Measurements from ENCODE around the gene HEG1.

Gene HEG1

GRCh38 chr3:125061646-125062045 lies 5.8 kb upstream of the HEG1 start:
- Histone ChIP-seq H3K27ac (no peak overlapping the region), H4K20me1 (ENCODE audit: insufficient read depth) (no peaks in the 10 kb centered on the region), H3K9ac (no peak overlapping the region), H2AFZ (ENCODE audit: low read depth) (no peak overlapping the region), H3K79me2 (ENCODE audit: insufficient read depth, low read depth) (no peaks in the 10 kb centered on the region), H3K36me3 (ENCODE audit: insufficient read depth) (no peaks in the 10 kb centered on the region), H3K27me3 (ENCODE audit: insufficient read depth, low read depth) (no peaks in the 10 kb centered on the region; the same call in 1 of the 2 replicates), H3K4me3 (IDR thresholded peaks at IDR 0.05; ENCODE audit: insufficient read depth, low read depth, low read length) (no peak overlapping the region), H3K4me2 (no peak overlapping the region), H3K4me1 (ENCODE audit: low read depth, poor library complexity, severe bottlenecking) (peaks cover 7% of the 10 kb centered on the region)
- TF ChIP-seq CTCF (conservative IDR thresholded peaks at IDR 0.05; ENCODE audit: low read depth, low read length), result no peak

- no peak overlapping the region for H3K4me2 ChIP-seq
- H3K4me1 ChIP-seq (ENCODE audit: low read depth, poor library complexity, severe bottlenecking), result peaks cover 11% of the 10 kb centered on the region
- H3K9ac ChIP-seq, result no peak overlapping the region
- no peak overlapping the region for H2AFZ ChIP-seq (ENCODE audit: low read depth)
- no peak overlapping the region for H3K4me3 ChIP-seq (IDR thresholded peaks at IDR 0.05; ENCODE audit: insufficient read depth, low read depth, low read length)
- no peaks in the 10 kb centered on the region; the same call in 1 of the 2 replicates for H3K27me3 ChIP-seq (ENCODE audit: insufficient read depth, low read depth)
- no peak overlapping the region for H3K27ac ChIP-seq
- H3K36me3 ChIP-seq (ENCODE audit: insufficient read depth), result no peaks in the 10 kb centered on the region
- no peak for TF ChIP-seq CTCF (conservative IDR thresholded peaks at IDR 0.05; ENCODE audit: low read depth, low read length)
- no peaks in the 10 kb centered on the region for H4K20me1 ChIP-seq (ENCODE audit: insufficient read depth)
- H3K79me2 ChIP-seq (ENCODE audit: insufficient read depth, low read depth), result no peaks in the 10 kb centered on the region
Measured at GRCh38 chr3:125061170-125061569, 5.4 kb upstream of the HEG1 start.

DNA sequence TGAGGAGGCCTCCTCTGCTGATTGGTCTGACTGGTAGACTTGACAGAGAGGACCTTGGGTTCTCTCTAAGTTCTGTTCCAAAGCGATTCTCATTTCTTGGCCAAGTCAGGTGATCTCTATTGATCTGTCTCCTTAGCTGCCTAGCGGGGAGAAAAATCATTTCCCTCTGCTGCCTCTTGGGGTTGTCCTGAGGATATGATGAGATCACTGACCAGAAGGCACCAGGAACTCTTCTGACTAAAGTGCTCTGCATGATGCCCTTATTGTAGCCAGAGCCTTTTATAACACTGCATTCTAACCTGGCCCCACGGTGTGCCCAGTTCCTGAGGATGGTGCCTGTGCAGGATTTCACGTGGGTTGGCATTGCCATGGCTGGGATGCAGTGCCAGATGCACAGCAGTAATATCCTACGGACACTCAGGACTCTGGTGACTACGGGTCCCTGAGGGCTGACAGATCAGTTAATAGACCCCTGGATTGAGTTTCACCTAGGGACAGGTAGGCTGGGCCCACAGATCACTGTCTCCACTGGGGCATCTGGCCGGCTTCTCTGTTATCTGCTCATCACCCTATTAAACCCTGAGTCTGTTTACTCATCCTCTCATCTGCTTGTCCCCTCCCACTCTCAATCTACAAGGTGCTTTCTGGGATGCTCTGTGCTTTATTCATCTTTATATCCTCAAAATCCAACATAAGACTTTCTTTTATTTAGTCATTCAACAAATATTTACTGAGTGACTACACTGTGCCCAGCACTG lies 3.9 kb upstream of the HEG1 start:
- no peak overlapping the region for H3K4me3 ChIP-seq (IDR thresholded peaks at IDR 0.05; ENCODE audit: insufficient read depth, low read depth, low read length)
- no peaks in the 10 kb centered on the region; the same call in 1 of the 2 replicates for H3K27me3 ChIP-seq (ENCODE audit: insufficient read depth, low read depth)
- no peaks in the 10 kb centered on the region for H3K36me3 ChIP-seq (ENCODE audit: insufficient read depth)
- H3K4me1 ChIP-seq (ENCODE audit: low read depth, poor library complexity, severe bottlenecking), result peaks cover 13% of the 10 kb centered on the region
- H3K9ac ChIP-seq, result no peak overlapping the region
- no peaks in the 10 kb centered on the region for H4K20me1 ChIP-seq (ENCODE audit: insufficient read depth)
- H3K79me2 ChIP-seq (ENCODE audit: insufficient read depth, low read depth), result no peaks in the 10 kb centered on the region
- no peak overlapping the region for H3K27ac ChIP-seq
- H3K4me2 ChIP-seq, result no peak overlapping the region
- TF ChIP-seq CTCF (conservative IDR thresholded peaks at IDR 0.05; ENCODE audit: low read depth, low read length), result no peak
- no peak overlapping the region for H2AFZ ChIP-seq (ENCODE audit: low read depth)

DNA sequence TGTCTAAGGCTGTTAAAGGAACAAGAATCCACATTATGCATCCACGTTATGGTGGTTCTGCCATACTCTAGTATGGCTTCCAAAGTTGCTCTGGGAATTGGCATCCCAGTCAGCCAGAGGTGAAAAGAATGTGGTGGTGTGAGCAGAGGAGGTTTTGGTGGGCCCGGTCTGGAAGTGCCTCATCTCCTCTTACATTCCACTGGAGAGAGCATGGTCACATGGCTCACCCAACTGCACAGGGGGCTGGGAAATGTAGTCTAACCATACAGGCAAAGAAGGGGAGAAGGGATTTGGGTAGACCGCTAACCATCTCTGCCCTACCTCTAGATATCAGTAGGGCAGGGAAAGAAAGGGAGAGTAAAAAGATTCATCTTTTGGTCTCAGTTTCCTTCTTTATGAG lies 3.2 kb upstream of the HEG1 start:
- Histone ChIP-seq H2AFZ (ENCODE audit: low read depth) (no peak overlapping the region), H3K27me3 (ENCODE audit: insufficient read depth, low read depth) (peaks cover 5% of the 10 kb centered on the region), H3K36me3 (ENCODE audit: insufficient read depth) (no peaks in the 10 kb centered on the region), H3K27ac (no peak overlapping the region), H3K4me1 (ENCODE audit: low read depth, poor library complexity, severe bottlenecking) (peaks cover 19% of the 10 kb centered on the region), H3K79me2 (ENCODE audit: insufficient read depth, low read depth) (no peaks in the 10 kb centered on the region), H3K4me3 (IDR thresholded peaks at IDR 0.05; ENCODE audit: insufficient read depth, low read depth, low read length) (no peak overlapping the region), H3K9ac (no peak overlapping the region), H4K20me1 (ENCODE audit: insufficient read depth) (no peaks in the 10 kb centered on the region), H3K4me2 (no peak overlapping the region)
- TF ChIP-seq CTCF (conservative IDR thresholded peaks at IDR 0.05; ENCODE audit: low read depth, low read length), result no peak

All from KMS-11 (cell line).